ENCODE data around the gene MAK. TPM values are rescaled to one million over a fixed set of nuclear protein-coding genes. Genes with fewer than 3 reads are reported as not detected.
"Not testable (repeated sequence)": the region's sequence is repeated elsewhere in the genome, so short reads cannot be mapped to it uniquely, and the experiment has no call there.

Gene MAK
- total and polyA plus RNA-seq, 5 experiments from 2014 or later, result 0.09 to 0.13 TPM; not detected in 3

GRCh38 chr6:10849901-10850300, 11.6 kb upstream of the MAK start:
- Mint-ChIP-seq H3K4me3 (no peak overlapping the region), H3K4me1 (no peaks in the 10 kb centered on the region), H3K27ac (no peak overlapping the region), H3K36me3 (peaks cover 6 to 19% (median 15%) of the 10 kb centered on the region in 3 donors), H3K9me3 (peaks cover 7 to 23% (median 13%) of the 10 kb centered on the region in 9 donors), H3K27me3 (peaks cover 0 to 11% (median 3%) of the 10 kb centered on the region in 5 donors)
- no peak for DNase-seq
- POLR2A ChIA-PET, result interaction anchor here (0.6 kb wide), 1 partner anchor 11 kb away, joined by 3 read pairs; no protein-coding TSS in a partner anchor
- ATAC-seq, result no peak

GRCh38 chr6:10847684-10848083, 9.3 kb upstream of the MAK start:
- ATAC-seq, result no peak
- peaks cover 0 to 11% (median 0%) of the 10 kb centered on the region in 9 donors for H3K9me3 Mint-ChIP-seq
- no peaks in the 10 kb centered on the region for H3K4me1 Mint-ChIP-seq
- no peak overlapping the region for H3K4me3 Mint-ChIP-seq
- POLR2A ChIA-PET, result no interaction called here
- peaks cover 0 to 8% (median 6%) of the 10 kb centered on the region in 3 donors for H3K36me3 Mint-ChIP-seq
- DNase-seq, result no peak
- H3K27me3 Mint-ChIP-seq, result peaks cover 4 to 14% (median 5%) of the 10 kb centered on the region in 5 donors
- H3K27ac Mint-ChIP-seq, result no peak overlapping the region

- Mint-ChIP-seq H3K27ac (no peak overlapping the region), H3K4me3 (no peak overlapping the region), H3K9me3 (peaks cover 0 to 6% (median 0%) of the 10 kb centered on the region in 9 donors), H3K27me3 (peaks cover 25 to 45% (median 33%) of the 10 kb centered on the region in 5 donors), H3K36me3 (peaks cover 0 to 6% (median 3%) of the 10 kb centered on the region in 3 donors), H3K4me1 (peaks cover 0 to 9% (median 6%) of the 10 kb centered on the region in 4 donors)
- POLR2A ChIA-PET, result no interaction called here
- no peak for ATAC-seq
- DNase-seq, result no peak
Observed at GRCh38 chr6:10843554-10843953, 5.2 kb upstream of the MAK start.

- Mint-ChIP-seq H3K4me1 (peaks cover 2 to 25% (median 19%) of the 10 kb centered on the region in 4 donors), H3K36me3 (peaks cover 0 to 10% (median 4%) of the 10 kb centered on the region in 3 donors), H3K9me3 (peaks cover 0 to 28% (median 3%) of the 10 kb centered on the region in 9 donors), H3K4me3 (peak overlapping the region; percentile 63 to 84 (median 80)), H3K27ac (peak overlapping the region in 4 of 10 donors; percentile 9 to 34 (median 23)), H3K27me3 (peaks cover 49 to 77% (median 56%) of the 10 kb centered on the region in 5 donors)
- DNase-seq (no peak), ATAC-seq (peak; percentile 7 to 13)
- POLR2A ChIA-PET, result no interaction called here
Observed at GRCh38 chr6:10838794-10839333, 525 bp upstream of the MAK start.

- ATAC-seq, result peak; percentile 2 to 8
- H3K27ac Mint-ChIP-seq, result peak overlapping the region in 8 of 10 donors; percentile 43 to 93 (median 82)
Observed at GRCh38 chr6:10837622-10837994, 731 bp downstream of the MAK start.

GRCh38 chr6:10837009-10837621, 1.2 kb downstream of the MAK start:
- Mint-ChIP-seq H3K4me3 (peak overlapping the region; percentile 63 to 84 (median 76)), H3K36me3 (peaks cover 0 to 6% (median 5%) of the 10 kb centered on the region in 3 donors), H3K9me3 (peaks cover 0 to 23% (median 3%) of the 10 kb centered on the region in 9 donors), H3K27me3 (peaks cover 45 to 66% (median 55%) of the 10 kb centered on the region in 5 donors), H3K27ac (peak overlapping the region in 8 of 10 donors; percentile 43 to 87 (median 80)), H3K4me1 (peaks cover 2 to 25% (median 19%) of the 10 kb centered on the region in 4 donors)
- no peak for ATAC-seq
- DNase-seq, result peak in 2 of 10 donors; percentile 10 to 26
- POLR2A ChIA-PET, result no interaction called here

More at GRCh38 chr6:10837622-10837994, 731 bp downstream of the MAK start:
- peaks cover 45 to 68% (median 56%) of the 10 kb centered on the region in 5 donors for H3K27me3 Mint-ChIP-seq
- peaks cover 0 to 5% (median 4%) of the 10 kb centered on the region in 3 donors for H3K36me3 Mint-ChIP-seq
- DNase-seq, result peak in 5 of 10 donors; percentile 4 to 47 (median 37)
- H3K4me1 Mint-ChIP-seq, result peaks cover 2 to 25% (median 19%) of the 10 kb centered on the region in 4 donors
- POLR2A ChIA-PET, result no interaction called here
- H3K4me3 Mint-ChIP-seq, result peak overlapping the region; percentile 63 to 84 (median 76)
- peaks cover 0 to 23% (median 3%) of the 10 kb centered on the region in 9 donors for H3K9me3 Mint-ChIP-seq

GRCh38 chr6:10834823-10835222, 3.5 kb downstream of the MAK start:
- Mint-ChIP-seq H3K4me1 (peaks cover 2 to 25% (median 19%) of the 10 kb centered on the region in 4 donors), H3K36me3 (peaks cover 0 to 6% (median 5%) of the 10 kb centered on the region in 3 donors), H3K27me3 (peaks cover 29 to 44% (median 40%) of the 10 kb centered on the region in 5 donors), H3K27ac (no peak overlapping the region), H3K4me3 (no peak overlapping the region), H3K9me3 (peaks cover 0 to 23% (median 3%) of the 10 kb centered on the region in 9 donors)
- no peak for ATAC-seq
- POLR2A ChIA-PET, result no interaction called here
- DNase-seq, result no peak

GRCh38 chr6:10831609-10832008, 6.7 kb downstream of the MAK start:
- Mint-ChIP-seq H3K4me1 (no peaks in the 10 kb centered on the region), H3K4me3 (no peak overlapping the region), H3K36me3 (peaks cover 0 to 11% (median 5%) of the 10 kb centered on the region in 3 donors), H3K27me3 (peaks cover 8 to 20% (median 16%) of the 10 kb centered on the region in 5 donors), H3K9me3 (peaks cover 0 to 23% (median 3%) of the 10 kb centered on the region in 9 donors), H3K27ac (no peak overlapping the region)
- ATAC-seq (no peak), DNase-seq (no peak)
- POLR2A ChIA-PET, result no interaction called here

- no peak overlapping the region for H3K4me3 Mint-ChIP-seq
- no peaks in the 10 kb centered on the region for H3K4me1 Mint-ChIP-seq
- DNase-seq, result no peak
- H3K27ac Mint-ChIP-seq, result no peak overlapping the region
- ATAC-seq, result no peak
- POLR2A ChIA-PET, result no interaction called here
- peaks cover 0 to 2% (median 0%) of the 10 kb centered on the region in 9 donors for H3K9me3 Mint-ChIP-seq
- no peaks in the 10 kb centered on the region for H3K27me3 Mint-ChIP-seq
- H3K36me3 Mint-ChIP-seq, result peaks cover 0 to 13% (median 5%) of the 10 kb centered on the region in 3 donors
Observed at GRCh38 chr6:10824819-10825218, 13.5 kb downstream of the MAK start.

GRCh38 chr6:10824297-10824696, 14.0 kb downstream of the MAK start:
- H3K4me3 Mint-ChIP-seq, result no peak overlapping the region
- H3K4me1 Mint-ChIP-seq, result no peaks in the 10 kb centered on the region
- ATAC-seq (no peak), DNase-seq (no peak)
- H3K27ac Mint-ChIP-seq, result no peak overlapping the region
- H3K9me3 Mint-ChIP-seq, result peaks cover 0 to 2% (median 0%) of the 10 kb centered on the region in 9 donors
- peaks cover 0 to 16% (median 5%) of the 10 kb centered on the region in 3 donors for H3K36me3 Mint-ChIP-seq
- H3K27me3 Mint-ChIP-seq, result no peaks in the 10 kb centered on the region
- POLR2A ChIA-PET, result no interaction called here

- H3K4me1 Mint-ChIP-seq, H3K4me3 Mint-ChIP-seq, H3K27ac Mint-ChIP-seq, H3K9me3 Mint-ChIP-seq, POLR2A ChIA-PET, DNase-seq, H3K27me3 Mint-ChIP-seq, ATAC-seq: not testable (repeated sequence)
- H3K36me3 Mint-ChIP-seq, result peaks cover 0 to 12% (median 3%) of the 10 kb centered on the region in 3 donors
Observed at GRCh38 chr6:10814176-10814575, 24.2 kb downstream of the MAK start.

- no peak overlapping the region for H3K4me3 Mint-ChIP-seq
- peaks cover 0 to 8% (median 5%) of the 10 kb centered on the region in 3 donors for H3K36me3 Mint-ChIP-seq
- no peaks in the 10 kb centered on the region for H3K9me3 Mint-ChIP-seq
- POLR2A ChIA-PET, result no interaction called here
- ATAC-seq (no peak), DNase-seq (no peak)
- no peak overlapping the region for H3K27ac Mint-ChIP-seq
- H3K4me1 Mint-ChIP-seq, result peaks cover 0 to 2% (median 0%) of the 10 kb centered on the region in 4 donors
- no peaks in the 10 kb centered on the region for H3K27me3 Mint-ChIP-seq
Observed at GRCh38 chr6:10809098-10809497, 29.2 kb downstream of the MAK start.

- Mint-ChIP-seq H3K4me1 (peaks cover 0 to 2% (median 0%) of the 10 kb centered on the region in 4 donors), H3K4me3 (no peak overlapping the region), H3K27ac (no peak overlapping the region), H3K36me3 (peaks cover 0 to 8% (median 5%) of the 10 kb centered on the region in 3 donors), H3K27me3 (no peaks in the 10 kb centered on the region), H3K9me3 (no peaks in the 10 kb centered on the region)
- DNase-seq, result no peak
- ATAC-seq, result no peak
- POLR2A ChIA-PET, result interaction anchor here (0.6 kb wide), 1 partner anchor 663 kb away, joined by 4 read pairs; no protein-coding TSS in a partner anchor
Observed at GRCh38 chr6:10808376-10808775, 30.0 kb downstream of the MAK start.

Data from naive thymus-derived CD8-positive, alpha-beta T cell (primary cell).